Measurements from ENCODE around the gene NUDT11.
"Not testable (repeated sequence)": the region's sequence is repeated elsewhere in the genome, so short reads cannot be mapped to it uniquely, and the experiment has no call there.

NUDT11 gene

GRCh38 chrX:51496501-51497291 lies at the start of gene NUDT11:
Gene NUDT11 (minus strand): TSS chrX:51496592. CDS start chrX:51496444, 148 bp downstream.
- peak; percentile 41 for DNase-seq

- DNase-seq, result no peak
These were observed 24.0 kb upstream of the NUDT11 start for GRCh38 chrX:51520393-51520792.

- not testable (repeated sequence) for DNase-seq
These were observed 22.7 kb upstream of the NUDT11 start for GRCh38 chrX:51519131-51519530.

GRCh38 chrX:51507551-51507950 lies 11.2 kb upstream of the NUDT11 start:
- DNase-seq, result no peak

GRCh38 chrX:51495701-51496488 lies 497 bp downstream of the NUDT11 start:
- DNase-seq, result not testable (repeated sequence)

GRCh38 chrX:51494409-51494808 lies 2.0 kb downstream of the NUDT11 start:
- no peak for DNase-seq

- DNase-seq, result no peak
These were observed 8.5 kb downstream of the NUDT11 start for GRCh38 chrX:51487960-51488267.

GRCh38 chrX:51484616-51485015 lies 11.8 kb downstream of the NUDT11 start:
- DNase-seq, result no peak

GRCh38 chrX:51482411-51482810 lies 14.0 kb downstream of the NUDT11 start:
- not testable (repeated sequence) for DNase-seq

GRCh38 chrX:51476930-51477329 lies 19.5 kb downstream of the NUDT11 start:
- DNase-seq, result no peak

GRCh38 chrX:51463322-51463721 lies 33.1 kb downstream of the NUDT11 start:
- no peak for DNase-seq

- DNase-seq, result no peak
These were observed 35.0 kb downstream of the NUDT11 start for GRCh38 chrX:51461053-51462044.

GRCh38 chrX:51459125-51459524 lies 37.3 kb downstream of the NUDT11 start:
- DNase-seq, result no peak

- no peak for DNase-seq
These were observed 39.6 kb downstream of the NUDT11 start for GRCh38 chrX:51456814-51457213.

- DNase-seq, result no peak
These were observed 40.1 kb downstream of the NUDT11 start for GRCh38 chrX:51456246-51456645.

GRCh38 chrX:51440365-51440764 lies 56.0 kb downstream of the NUDT11 start:
- DNase-seq, result no peak

All from 8988T (cell line).